T47D (cell line): ENCODE measurements around the gene RBM33.

Source experiments
- DNase-seq, 2 experiments: peaks; one replicate each; pipeline versions ENCODE4 v3.0.0 to v3.0.0-alpha.2; 2011 to 2012; ENCODE audit warnings: low read depth in 1 of 2, low spot score in 1 of 2
- JUND ChIP-seq: IDR thresholded peaks from 2 replicates; pipeline ENCODE4 v1.6.1; 2012; ENCODE audit warnings: low read depth
- in situ Hi-C: cut with HindIII; loops from 2 replicates; pipeline ENCODE4 v1.10.0; 2016; ENCODE audit warnings: low sequenced_read_pairs, low pct_unique_long_range_greater_than_20kb

Gene RBM33

DNA sequence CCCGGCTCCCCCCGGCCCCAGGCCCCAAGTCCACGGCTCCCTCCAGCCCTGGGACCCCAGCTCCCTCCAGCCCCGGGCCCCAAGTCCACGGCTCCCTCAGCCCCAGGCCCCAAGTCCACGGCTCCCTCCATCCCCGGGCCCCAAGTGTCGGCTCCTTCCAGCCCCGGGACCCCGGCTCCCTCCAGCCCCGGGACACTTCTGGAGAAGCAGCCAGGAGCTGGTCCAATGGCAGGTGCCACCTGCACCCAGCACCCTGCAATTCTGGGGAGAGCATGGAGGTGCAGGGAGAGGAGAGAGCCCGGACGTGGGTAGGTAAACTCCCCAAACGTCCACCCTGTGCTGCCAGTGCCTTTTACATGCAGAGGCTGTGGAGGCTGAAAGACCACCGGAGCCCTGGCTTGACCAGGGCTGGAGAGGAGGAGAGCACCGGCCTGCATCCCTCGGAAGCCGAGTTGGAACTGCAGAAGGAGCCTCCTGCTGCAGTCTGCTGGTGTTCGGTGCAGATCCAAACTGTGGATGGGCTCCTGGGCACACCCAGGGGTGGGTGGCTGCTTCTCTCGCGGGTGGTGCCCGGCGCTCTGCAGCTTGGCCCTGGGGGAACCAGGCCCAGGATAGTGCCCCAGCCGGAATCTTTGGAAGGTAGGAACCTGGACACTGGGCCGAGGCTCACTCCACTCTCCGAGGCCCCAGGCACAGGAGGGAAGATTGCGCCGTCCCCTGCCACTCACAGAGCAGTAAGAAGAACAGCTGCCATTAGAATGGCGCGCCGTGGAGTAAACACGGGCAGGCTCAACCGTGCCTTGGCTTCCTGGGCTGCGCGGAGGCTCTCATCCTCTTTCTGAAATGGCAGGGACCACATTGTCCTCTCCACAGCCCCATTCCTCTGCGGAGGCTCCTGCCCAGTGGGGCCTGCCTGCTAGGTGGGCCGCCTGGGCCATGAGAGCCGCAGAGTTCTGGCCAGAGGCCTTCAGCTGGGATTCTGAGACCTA is 153.1 kb downstream of the RBM33 start:
- in situ Hi-C loops = no loop called here
- DNase-seq = no peak
- TF ChIP-seq JUND = no peak

DNA sequence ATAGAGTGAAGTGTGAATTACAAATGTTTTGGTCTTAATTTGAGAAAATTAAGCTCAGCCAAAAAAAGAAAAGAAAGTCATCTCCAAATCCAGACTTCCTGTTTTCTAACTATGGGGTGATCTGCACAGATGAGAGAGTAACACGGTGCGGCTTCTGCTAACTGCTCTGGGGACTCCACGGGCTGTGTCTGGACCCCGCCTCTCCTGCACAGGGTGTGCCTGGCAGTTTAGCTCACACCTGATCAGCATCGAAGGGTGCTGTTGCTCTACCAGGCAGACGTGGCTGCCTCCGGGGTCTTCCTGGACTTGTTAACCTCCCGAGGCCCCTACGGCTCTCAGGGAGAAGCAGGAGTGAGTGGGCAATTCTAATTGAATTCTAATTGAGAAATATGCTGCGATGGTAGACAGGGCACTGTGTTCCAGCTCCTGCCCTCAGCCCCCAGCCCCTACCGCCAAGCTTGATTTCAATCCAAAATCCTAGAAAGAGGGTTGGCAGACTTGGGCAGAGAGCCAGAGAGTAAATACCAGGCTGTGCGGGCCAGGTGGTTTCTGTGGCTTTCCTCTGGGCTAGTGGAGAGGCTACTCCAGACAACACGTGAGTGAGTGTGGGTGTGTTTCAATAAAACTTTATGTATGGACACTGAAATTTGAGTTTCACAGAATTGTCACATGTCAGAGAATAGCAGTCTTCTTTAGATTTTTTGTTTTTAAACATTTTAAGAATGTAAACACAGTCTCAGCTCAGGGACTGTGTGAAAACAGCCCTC is 154.4 kb downstream of the RBM33 start:
- DNase-seq = no peak
- in situ Hi-C loops = no loop called here
- TF ChIP-seq JUND = no peak

DNA sequence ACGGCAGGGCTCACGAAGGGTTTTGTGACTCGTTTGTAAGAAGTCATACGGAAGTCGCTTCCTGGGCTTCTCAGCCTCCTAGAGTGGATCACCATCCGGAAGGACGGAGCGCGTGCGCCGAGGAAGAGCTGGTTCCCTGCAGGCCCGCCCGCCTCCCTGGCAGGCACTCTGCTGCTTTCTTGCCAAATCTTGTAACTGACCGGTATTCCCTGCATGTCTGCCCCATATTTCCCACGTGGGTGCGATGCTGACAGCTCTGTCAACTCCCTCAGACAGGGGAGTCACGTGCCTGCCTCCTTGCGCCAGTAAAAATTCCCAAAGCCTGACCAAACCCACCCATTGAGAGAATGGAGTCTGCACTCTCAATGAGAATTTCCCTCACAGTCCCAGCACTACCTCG is 155.1 kb downstream of the RBM33 start:
- no peak for TF ChIP-seq JUND
- no peak for DNase-seq
- in situ Hi-C loops = no loop called here

DNA sequence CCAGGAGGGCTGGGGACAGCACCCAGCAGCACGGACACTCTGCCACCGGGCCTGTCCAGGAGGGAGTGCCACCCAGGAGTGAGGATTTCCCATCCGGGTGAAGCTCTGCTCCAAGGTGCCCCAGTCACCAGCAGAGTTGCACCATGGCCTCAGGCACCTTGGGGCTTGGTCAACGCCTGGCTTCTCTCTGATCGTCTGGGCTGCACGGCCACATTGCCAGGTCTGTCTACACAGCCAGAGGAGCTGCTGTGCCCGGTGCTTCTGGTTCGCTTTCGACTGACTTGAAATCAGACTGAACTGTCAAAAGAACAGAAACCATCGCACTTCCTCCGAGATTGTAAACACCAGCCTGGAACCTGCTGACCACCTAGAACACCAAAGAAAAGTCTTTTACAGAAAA is 155.8 kb downstream of the RBM33 start:
- in situ Hi-C loops = no loop called here
- DNase-seq = no peak
- TF ChIP-seq JUND = no peak

DNA sequence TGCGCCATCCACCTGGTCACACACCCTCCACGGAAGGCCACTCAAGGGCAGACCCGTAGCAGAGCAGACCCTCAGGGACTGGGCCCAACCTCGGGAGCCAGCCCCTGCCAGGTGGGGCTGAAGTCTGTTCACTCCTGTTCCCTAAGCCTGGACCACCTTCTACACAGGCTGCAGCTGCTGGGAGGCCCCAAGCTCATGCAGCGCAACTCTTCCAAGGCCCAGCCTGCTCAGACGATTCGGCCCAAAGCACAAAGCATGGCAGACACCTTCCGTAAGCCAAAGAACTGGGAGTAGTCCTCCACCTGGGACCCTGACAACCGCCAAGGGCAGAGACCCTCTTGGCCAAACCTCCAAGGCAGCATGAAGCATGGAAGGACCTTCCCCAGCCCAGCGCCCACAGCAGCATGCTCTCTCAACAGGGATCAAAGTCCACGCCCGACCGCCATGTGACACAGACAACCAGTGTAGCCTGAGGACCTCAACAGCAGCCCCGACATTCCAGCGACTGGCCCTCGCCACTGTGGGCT is 156.3 kb downstream of the RBM33 start:
- in situ Hi-C loops = no loop called here
- no peak for TF ChIP-seq JUND
- no peak for DNase-seq

DNA sequence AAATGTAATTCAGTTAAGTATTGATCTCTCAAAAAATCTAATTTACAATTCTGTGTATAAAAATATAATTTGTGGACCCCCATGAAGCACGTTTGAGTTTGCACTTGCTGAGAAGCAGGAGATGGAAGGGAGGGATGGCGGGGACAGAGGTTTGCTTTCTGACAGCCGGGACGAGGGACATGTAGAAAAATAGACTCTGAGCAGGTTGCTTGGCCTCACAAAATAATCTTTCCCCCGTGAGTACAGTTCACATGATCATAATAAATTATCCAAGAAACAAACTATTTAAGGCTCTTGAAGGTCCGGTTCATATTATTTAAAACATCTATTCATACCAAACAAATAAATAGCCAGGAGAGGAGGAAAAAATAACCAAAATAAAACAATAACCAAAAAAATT is 157.8 kb downstream of the RBM33 start:
- no peak for TF ChIP-seq JUND
- in situ Hi-C loops = no loop called here
- DNase-seq = no peak

DNA sequence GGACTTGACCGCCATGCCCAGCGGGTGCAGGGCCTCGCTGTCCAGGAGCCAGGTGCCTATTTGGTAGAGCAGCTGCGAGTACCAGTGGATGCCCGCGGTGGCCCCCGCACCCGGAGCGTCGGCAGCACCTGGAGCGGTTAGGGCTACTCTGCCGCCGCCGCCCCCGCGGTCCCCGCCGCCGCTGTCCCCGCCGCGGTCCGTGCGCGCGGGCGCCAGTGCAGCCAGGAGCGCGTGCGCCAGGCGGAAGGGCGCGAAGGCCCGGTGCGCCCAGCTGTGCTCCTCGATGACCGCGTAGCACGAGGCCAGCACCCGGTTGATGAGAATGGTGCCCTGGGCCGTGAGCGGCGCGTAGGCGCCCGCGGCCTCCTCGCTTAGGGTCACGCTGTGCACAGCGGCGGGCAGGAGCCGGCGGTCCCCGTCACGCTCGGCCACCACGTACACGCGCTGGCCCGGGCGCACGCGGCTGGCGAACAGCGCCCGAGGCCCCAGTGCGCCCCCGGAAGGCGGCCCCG is 158.5 kb downstream of the RBM33 start:
- TF ChIP-seq JUND = no peak
- DNase-seq = no peak
- in situ Hi-C loops = no loop called here

DNA sequence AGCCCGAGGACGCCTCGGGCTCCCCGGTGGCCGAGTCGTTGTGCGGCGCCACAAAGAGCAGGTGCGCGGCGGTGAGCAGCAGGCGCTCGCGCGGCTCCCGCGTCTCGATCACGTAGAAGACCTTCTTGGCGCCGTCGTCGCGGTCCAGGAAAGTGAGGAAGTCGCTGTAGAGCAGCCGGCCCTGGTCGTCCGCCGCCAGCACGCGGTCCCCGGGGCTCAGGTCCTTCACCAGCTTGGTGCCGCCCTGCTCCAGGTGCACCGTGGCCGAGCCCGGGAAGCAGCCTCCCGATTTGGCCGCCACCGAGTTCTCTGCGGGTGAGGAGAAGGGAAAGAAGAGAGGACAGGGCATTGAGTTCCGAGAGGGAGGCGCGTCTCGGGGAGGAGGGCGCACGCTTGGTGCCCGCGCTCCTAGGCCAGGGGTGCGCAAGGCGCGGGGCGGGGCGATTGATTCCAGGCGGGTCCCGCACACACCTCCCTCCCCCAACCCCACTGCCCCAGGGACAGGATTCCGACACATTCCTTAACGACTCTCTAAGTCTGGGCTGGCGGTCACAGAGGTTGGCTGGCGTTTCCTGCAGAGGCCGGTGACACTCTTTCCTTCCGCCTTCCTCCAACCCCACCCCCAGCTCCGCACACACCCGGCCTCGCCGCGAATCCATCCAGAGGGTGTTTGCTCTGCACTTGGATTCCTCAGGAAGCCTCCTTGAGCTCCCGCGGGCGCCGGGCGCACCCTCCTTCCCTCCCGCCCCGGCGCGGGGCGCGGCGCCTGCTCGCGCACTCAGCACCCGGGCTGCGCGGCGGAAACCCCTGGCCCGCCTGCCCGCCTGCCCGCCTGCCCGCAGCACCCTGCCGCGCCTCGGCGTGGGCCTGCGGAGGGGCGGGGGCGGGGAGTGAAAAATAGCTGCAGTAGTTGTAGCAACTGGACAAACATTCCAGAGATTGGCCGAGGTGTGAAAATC is 159.2 kb downstream of the RBM33 start:
- no peak for TF ChIP-seq JUND
- in situ Hi-C loops = no loop called here

DNA sequence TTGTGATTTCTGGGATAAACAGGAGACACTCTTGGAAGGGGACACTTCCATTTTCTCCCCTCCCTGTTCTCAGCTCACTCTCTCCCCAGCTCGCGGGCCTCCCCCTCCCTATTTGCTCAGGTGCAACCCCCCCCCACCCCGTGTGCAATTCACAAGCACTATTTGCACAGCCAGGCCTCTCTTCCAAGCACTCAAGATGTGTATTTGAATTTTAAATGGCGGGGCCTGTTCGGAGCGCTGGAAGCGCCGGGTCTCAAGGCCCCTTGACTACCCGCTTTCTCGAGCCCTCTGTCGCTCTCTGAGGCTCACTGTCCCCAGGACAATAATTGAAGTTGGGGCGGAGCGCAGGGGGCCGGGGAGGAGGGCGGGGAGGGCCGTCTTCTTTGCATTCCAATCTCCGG is 160.0 kb downstream of the RBM33 start:
- TF ChIP-seq JUND = no peak
- in situ Hi-C loops = no loop called here

More for the DNA sequence above, 159.2 kb downstream of the RBM33 start:
- peak; percentile 62 to 68 for DNase-seq

DNA sequence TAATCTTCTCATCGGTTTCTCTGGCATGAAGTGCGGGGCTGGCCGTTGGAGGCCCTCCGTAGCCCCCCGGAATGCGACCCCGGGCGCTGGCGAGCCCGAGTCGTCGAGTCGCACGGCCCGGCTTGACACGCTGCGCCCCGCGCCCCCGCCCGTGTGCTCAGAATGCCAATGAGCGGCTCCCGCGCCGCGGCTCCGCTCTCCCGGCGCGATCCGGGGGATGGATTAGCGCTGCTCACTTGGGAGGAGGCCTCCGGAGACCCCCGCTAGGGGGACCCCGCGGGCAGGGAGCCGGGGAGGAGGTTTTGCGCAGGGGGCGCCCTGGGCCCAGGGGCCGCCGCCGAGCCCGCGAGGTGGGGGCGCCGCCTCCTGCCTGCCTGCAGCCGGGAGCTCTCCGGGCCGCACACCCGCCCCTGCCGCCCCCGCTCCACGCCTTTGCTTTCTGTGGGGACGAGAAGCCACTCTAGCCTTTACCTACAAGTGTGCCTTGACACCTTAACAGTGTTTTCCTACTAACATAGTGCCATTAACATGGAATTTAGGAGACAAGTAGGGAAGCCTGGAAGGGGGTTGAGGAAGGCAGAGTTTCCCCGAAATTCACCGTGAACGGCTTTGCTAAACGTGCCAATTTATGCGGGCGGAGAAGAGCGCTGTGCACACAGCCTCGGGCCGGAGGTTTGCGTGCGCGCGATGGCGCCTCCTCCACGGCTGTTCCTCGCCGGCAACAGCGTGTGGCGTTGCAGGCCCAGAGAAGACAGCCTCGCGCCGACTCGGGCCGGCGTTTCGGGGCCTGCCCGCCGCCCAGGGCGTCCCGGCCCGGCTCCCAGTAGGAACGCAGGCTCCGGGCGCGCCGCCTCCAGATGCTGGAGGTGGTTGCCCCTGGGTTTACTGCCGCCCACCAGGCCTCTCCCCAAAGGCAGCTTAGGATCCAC is 160.7 kb downstream of the RBM33 start:
- peak; percentile 65 to 91 for DNase-seq
- in situ Hi-C loops = no loop called here
- no peak for TF ChIP-seq JUND

More for the DNA sequence above, 160.0 kb downstream of the RBM33 start:
- DNase-seq = no peak

DNA sequence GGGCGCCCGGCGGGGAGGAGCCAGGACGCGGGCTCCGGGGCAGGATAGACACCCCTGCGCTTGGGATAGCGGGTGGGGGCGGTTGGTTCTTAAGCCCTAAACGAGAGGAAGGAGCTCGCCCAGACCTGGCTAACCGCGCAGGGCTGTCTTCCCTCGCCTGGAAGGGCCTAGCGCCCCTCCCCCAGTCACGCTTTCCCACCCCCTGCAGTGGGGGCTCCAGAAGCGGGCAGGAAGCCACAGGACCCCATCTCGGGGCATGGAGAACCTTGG is 161.3 kb downstream of the RBM33 start:
- TF ChIP-seq JUND = no peak
- in situ Hi-C loops = no loop called here
- no peak for DNase-seq
